Kidney tubule cell (primary cell): ENCODE measurements around the gene NDRG4.
A peak's percentile ranks its signal among the peaks of the same experiment; 100 is the strongest.

Experiments
- DNase-seq: peaks from one replicate; pipeline ENCODE4 v3.0.0-alpha.2; 2018; ENCODE audit warnings: low spot score

The NDRG4 gene

DNA sequence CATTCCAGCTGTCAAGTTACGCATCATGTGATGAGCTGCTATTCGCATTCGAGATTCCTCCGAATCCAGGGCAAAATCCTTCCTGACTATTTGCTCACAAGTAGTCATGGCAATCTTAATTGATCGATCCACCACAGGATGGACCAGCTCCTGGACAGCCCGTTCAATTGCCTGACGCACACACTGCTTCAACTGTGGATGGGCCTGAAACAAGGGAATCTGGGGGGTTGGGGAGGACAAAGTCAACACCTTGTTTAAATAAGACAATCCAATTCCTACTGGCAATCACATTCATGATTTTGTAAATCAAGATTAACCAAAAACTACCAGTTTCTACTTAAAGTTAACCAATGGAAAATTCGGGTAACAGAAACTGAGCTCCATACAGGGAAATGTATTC is 43.7 kb downstream of the NDRG4 start:
- DNase-seq = no peak

DNA sequence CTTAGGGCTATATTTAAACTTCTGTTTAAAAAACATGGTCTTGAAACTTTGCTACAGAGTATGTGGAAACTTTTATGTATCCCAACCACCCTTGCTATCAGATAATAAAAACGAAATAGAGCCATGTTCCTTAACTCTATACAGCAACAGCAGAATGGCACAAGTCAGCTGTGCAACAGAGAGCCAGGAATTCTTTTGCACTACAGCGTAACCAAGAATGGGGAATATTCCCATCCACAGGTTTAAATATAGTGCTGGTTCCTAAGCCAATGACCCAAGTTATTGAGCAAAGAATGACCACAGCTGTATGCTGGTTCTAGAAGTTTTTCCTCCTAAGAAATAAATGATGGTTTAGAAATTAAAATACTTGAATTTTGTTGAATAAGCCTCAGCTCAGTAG is 48.4 kb downstream of the NDRG4 start:
- no peak for DNase-seq

DNA sequence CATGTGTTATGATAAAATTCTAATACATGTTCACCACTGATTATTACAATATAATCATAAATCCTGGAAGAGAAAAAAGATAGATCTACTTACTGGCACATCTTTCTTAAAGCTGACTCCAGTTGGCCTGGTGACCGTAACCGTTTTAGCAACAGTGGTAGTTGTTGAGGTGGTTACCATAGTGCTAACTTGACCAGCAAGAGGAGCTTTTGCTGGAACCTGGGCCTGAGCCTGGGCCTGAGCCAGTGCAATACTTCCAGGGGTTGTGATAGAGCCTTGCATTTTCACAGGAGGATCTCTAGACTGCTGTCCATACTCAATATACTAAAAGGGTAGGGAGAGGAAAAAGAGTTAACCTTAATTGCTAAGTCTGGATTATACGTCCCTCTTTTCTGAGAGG is 51.6 kb downstream of the NDRG4 start:
- DNase-seq = no peak

DNA sequence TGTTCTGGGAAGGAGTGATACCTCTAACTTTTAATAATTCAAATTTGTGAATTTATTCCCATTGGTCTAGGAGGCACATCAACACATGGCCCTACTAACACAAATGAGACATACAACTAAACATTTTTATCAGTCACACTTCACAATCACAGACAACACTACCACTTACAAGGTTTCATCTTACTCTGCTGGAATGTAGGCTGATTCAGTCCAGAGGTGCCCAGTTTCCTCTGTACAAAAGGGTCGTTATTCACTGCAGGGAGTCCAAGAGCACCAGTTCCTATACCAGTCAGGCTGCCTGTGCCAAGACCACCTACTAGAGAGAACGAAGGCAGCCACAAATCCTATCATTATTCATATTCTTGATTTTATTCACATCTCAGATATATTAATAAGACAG is 56.7 kb downstream of the NDRG4 start:
- peak; percentile 3 for DNase-seq
